ENCODE results near the gene C15orf40.
A peak's percentile ranks its signal among the peaks of the same experiment; 100 is the strongest.
"Not testable (repeated sequence)": the region's sequence is repeated elsewhere in the genome, so short reads cannot be mapped to it uniquely, and the experiment has no call there.

C15orf40 gene

DNA sequence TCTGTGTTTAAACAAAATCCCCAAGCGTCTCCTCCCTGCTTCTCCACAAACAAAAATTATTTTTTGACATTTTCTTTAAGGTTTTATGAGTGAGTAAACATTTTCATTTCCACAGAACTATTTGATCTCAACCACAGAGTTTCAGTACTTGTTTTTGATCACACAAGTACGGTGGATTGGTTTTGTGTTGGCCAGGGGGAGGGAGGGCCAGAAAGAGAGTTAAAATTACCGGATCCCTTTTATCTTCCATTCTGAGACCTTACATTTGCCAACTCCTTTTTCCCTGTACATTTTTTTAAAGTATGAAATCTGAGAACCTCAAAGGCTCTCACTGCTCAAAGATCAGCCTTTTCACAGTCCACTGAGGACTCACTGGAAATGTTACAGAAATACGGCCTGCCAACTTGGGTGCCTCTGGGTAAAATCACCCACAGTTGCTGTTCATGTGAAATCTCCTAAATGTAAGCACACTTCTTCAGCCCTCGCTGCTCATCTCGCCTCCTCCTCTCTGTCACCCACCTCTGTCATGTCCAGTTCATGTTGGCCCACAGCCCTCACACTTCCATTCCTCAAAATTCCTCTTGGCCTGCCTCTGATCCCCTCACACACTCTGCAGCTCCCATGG, 60.6 kb downstream of the C15orf40 start:
- DNase-seq, result peak; percentile 20

DNA sequence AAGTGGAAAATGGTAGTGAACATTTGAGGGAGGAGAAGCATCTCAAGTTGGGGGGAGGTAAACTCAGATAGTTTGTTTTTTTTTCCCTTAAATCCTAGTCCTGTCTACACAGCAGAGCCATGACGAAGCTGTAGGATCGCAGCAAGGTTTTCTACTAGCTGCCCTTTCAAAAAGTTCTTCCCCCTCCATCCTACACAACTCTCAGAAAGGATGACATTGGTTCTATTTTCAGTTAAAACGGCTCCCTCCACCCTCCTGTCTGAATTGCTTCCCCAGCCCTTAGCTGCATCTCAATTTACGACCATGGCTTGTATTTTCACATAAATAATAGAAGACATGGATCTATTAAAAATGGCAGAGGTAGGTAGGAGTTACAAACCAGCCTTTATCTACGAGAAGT, 61.1 kb downstream of the C15orf40 start:
- DNase-seq, result no peak

DNA sequence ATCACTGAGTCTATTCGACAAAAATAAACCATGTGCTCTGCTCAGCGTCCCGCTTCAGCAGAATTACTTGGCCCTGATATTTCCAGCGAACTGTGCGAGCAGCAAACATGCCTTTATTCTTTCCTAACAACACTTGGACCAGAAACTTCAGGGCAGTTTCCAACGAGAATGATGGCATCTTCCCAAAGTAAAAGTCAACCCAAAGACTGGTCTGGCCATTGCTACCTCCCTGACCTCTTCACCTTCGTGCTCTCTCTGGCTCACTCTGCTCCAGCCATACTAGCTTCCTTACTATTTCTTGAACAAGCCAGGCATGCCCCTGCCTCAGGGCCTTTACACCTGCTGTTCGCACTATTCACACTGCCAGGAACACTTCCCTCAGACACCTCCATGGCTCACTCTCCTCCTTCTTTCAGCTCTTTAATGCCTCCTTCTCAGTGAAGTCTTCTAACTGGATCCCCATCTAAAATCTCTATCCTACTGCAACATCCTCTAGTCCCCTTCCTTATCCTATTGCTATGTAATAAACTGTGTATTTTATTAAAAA, 65.2 kb downstream of the C15orf40 start:
- no peak for DNase-seq

DNA sequence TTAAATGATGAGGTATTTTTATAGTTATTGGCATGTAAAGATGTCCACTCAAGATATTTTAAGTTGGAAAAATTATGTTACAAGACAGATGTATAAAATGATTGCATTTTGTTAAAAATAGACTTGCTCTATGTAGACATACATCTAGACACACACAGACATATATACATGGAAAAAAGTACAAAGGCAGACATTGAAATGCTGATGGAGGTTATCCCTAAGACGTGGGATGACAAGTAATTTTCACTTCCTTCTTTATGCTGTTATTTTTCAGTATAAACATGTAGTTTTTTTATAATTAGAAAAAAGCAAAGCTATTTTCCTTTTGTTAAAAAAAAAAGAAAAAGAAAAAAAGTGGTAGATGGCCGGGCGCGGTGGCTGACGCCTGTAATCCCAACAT, 66.1 kb downstream of the C15orf40 start:
- DNase-seq, result no peak

DNA sequence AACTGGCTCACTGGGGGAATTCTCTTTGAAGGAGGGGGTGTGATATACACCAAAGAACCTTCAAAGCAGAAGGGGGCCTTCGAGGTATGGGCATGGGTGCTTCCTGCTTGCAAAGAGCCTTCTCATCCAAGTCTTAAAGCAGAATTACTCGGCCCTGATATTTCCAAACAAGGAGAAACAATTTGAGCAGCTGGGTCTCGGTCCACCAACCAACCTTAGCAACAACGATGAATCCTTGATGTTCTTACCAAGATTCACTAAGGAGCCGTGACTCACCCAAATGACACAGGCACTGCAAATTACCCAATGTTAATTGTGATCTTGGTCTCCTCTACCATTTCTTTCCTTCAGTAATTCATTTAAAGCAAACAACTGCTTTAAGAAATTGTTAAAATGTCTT, 66.6 kb downstream of the C15orf40 start:
- DNase-seq, result no peak

DNA sequence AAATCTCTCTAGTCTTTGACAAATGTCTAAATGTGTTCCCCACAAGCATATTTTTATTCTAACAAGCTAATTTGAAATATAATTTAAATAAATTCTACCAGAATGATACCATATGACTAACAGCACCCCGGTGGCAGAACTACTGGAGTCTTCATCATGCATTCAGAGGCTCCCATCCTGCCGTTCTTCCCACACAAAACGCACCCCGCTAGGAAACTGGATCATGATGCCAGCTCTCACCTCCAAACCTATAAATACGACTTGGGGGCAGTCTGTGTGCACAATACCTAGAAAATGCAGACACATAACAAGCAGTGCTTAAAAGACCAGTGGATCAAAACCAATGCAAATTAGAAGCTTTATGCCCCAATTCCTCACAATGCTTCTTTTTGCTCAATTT, 67.4 kb downstream of the C15orf40 start:
- no peak for DNase-seq

DNA sequence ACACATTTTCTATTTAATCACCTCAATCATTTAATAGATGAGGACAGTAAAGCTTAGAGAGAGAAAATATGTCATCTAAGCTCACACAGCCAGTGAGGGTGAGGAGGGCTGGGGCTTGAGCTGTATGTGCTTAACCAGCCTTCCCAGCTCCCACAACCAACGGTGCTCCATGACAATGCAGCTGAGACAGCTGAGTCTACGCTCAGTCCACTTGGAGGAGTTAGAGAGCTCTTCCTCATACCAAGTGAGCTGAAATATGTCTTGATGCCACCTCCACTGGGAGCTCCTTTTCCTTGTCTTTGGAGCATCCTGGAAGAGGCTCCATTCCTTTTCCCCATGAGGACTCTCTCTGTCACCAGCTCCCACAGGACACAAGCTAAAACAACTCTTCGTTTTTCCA, 68.3 kb downstream of the C15orf40 start:
- DNase-seq, result no peak

DNA sequence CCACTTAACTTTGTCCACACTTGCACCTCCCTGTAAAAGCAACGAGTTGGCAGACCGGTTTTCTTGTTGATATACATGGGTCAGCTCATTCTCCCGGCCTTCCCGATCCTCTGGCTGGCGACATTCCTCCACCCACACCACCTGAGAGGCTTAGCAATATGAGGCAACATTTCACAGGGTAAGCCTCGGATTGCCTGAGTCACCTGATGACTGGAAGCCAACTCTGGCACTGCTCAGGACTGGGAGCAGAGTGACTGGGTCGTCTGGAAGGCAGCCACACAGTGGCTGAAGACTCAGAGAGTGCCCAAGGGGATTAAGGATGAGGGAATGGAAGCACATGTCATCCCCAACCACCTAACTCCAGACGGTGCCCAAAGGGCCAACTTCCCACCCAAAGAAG, 68.7 kb downstream of the C15orf40 start:
- no peak for DNase-seq

DNA sequence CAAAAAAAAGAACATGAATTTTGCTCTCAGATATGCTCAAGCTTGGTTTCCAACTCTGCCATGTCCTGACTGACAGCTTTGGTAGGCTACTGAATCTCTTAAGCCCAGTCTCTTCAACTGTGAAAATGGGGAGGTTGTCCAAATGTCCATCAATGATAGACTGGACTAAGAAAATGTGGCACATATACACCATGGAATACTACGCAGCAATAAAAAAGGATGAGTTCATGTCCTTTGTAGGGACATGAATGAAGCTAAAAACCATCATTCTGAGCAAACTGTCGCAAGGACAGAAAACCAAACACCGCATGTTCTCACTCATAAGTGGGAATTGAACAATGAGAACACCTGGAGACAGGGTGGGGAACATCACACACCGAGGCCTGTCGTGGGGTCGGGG, 71.8 kb downstream of the C15orf40 start:
- DNase-seq, result not testable (repeated sequence)
